ENCODE measurements around the gene ERICH3. TPM values are rescaled to one million over a fixed set of nuclear protein-coding genes. Genes with fewer than 3 reads are reported as not detected.

Gene ERICH3
- polyA plus RNA-seq, 1 donor from 2014 or later = 0.27 TPM

DNA sequence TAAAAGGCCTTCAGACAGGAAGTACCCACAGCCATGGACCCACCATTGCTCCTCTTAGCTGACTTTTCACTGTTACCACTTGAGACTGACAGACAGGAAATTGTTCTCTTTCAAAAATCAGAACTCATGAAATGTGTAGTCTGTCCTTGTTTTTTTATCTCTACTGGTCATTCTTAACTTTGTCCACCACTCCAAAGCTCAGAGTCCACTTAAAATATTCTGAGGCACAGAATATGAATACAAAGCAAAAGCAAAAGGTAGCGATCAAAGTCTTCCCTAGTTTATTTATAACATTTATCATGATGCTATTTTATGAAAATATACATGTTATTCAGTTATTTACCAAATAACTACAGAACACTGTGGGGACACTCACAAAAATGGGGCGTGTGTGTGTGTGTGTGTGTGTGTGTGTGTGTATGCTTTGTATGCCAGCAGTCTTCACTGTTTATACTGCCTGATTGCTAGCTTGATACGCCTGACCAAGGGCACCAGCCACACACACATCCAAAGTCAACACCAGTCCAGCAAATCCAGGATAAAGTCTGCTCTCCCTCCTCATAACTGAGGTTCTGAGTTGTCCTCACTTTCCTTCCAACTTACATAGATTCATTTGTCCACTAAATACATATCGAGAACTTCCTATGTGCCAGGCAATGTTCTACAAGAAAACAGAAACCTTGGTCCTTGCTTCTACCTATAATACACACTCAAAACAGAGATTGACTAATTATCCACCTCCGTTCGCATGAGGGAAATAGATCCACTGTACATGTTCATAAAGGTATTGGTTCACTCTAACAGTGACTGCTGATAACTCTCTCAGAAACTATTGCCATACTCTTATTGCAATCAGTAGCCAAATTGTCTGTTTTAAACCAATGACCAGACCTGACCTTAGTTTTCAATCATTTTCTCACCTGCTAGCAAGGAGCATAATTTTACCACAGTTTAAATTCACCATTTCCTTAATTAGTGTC is 79.4 kb downstream of the ERICH3 start:
- no peaks in the 10 kb centered on the region for H3F3A ChIP-seq (ENCODE audit: insufficient read depth, low read length, poor library complexity, severe bottlenecking)
- TF ChIP-seq EP300 (conservative IDR thresholded peaks at IDR 0.05; ENCODE audit: poor library complexity, severe bottlenecking) = no peak
- no peak for TF ChIP-seq POLR2AphosphoS5 (IDR thresholded peaks at IDR 0.05)
- TF ChIP-seq RAD21 (conservative IDR thresholded peaks at IDR 0.05) = no peak
- TF ChIP-seq, protein P1, sequence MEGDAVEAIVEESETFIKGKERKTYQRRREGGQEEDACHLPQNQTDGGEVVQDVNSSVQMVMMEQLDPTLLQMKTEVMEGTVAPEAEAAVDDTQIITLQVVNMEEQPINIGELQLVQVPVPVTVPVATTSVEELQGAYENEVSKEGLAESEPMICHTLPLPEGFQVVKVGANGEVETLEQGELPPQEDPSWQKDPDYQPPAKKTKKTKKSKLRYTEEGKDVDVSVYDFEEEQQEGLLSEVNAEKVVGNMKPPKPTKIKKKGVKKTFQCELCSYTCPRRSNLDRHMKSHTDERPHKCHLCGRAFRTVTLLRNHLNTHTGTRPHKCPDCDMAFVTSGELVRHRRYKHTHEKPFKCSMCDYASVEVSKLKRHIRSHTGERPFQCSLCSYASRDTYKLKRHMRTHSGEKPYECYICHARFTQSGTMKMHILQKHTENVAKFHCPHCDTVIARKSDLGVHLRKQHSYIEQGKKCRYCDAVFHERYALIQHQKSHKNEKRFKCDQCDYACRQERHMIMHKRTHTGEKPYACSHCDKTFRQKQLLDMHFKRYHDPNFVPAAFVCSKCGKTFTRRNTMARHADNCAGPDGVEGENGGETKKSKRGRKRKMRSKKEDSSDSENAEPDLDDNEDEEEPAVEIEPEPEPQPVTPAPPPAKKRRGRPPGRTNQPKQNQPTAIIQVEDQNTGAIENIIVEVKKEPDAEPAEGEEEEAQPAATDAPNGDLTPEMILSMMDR (IDR thresholded peaks at IDR 0.05; ENCODE audit: poor library complexity, severe bottlenecking) = no peak
- TF ChIP-seq MXI1 (conservative IDR thresholded peaks at IDR 0.05; ENCODE audit: poor library complexity, severe bottlenecking) = no peak
- TF ChIP-seq REST (IDR thresholded peaks at IDR 0.05; ENCODE audit: borderline replicate concordance) = no peak
- no peak for TF ChIP-seq TAF1 (IDR thresholded peaks at IDR 0.05; ENCODE audit: low read depth)
- no peak for TF ChIP-seq SMC3 (conservative IDR thresholded peaks at IDR 0.05; ENCODE audit: poor library complexity)
- TF ChIP-seq EZH2 (IDR thresholded peaks at IDR 0.05; ENCODE audit: borderline replicate concordance, insufficient read depth, low read length, poor library complexity, severe bottlenecking) = no peak
- no peaks in the 10 kb centered on the region for H3K9me3 ChIP-seq (ENCODE audit: low read length)
- H3K27ac ChIP-seq (ENCODE audit: low read length) = no peak overlapping the region
- no peak overlapping the region for H3K4me3 ChIP-seq (ENCODE audit: low read length)
- H2AFZ ChIP-seq (ENCODE audit: low read depth, low read length) = no peak overlapping the region
- no peaks in the 10 kb centered on the region for H3K36me3 ChIP-seq (ENCODE audit: insufficient read depth, low read length)
- no peak overlapping the region for H3K9ac ChIP-seq (ENCODE audit: low read length)
- no peak overlapping the region for H3K4me2 ChIP-seq (ENCODE audit: low read length)
- H3K27me3 ChIP-seq (ENCODE audit: insufficient read depth, low read depth, low read length) = no peaks in the 10 kb centered on the region
- H3K79me2 ChIP-seq (replicated peaks; ENCODE audit: insufficient read depth, low read length) = no peaks in the 10 kb centered on the region
- H3K9me2 ChIP-seq (ENCODE audit: insufficient read depth, low read length) = no peaks in the 10 kb centered on the region
- H4K20me1 ChIP-seq (ENCODE audit: insufficient read depth) = no peaks in the 10 kb centered on the region

DNA sequence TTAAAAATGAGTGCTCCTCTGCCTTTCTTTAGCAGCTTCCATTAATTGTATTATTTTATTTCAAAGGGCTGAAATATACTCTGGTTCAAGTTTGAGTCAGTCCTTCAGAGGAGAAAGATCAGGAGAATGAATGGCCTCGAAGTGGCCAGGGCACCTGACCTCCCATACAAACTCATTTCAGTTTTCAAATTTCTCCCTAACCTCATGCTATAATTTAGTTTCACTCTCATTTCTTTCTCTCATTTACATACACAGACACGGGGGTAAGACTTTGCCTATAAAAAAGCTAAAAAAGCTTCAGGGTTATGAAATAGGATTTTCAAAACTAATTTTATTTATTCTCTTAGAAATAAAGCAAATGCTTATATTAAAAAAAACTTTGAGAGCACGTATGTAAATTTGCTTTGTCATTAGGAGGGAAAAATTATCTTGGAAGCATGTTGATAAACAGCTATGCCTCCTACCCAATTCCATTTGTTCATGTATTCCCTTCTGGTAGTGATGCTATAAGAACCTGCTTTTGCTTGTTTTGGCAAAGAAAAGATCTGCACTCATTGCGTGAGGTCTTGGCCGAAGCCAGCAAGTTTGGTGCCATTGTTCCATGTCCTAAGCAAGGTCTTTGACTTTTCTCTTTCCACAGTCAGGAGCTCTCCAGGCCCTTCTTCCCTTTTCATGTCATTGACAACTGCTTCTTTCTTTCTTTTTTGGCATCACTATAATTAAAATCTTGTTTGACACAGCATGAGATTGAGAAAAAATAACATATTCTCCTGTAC is 80.8 kb downstream of the ERICH3 start:
- no peaks in the 10 kb centered on the region for H4K20me1 ChIP-seq (ENCODE audit: insufficient read depth)
- H3K4me3 ChIP-seq (ENCODE audit: low read length) = no peak overlapping the region
- H3K9me3 ChIP-seq (ENCODE audit: low read length) = no peaks in the 10 kb centered on the region
- no peak overlapping the region for H3K4me2 ChIP-seq (ENCODE audit: low read length)
- TF ChIP-seq, protein P1 (IDR thresholded peaks at IDR 0.05; ENCODE audit: poor library complexity, severe bottlenecking) = no peak
- TF ChIP-seq TAF1 (IDR thresholded peaks at IDR 0.05; ENCODE audit: low read depth) = no peak
- TF ChIP-seq EP300 (conservative IDR thresholded peaks at IDR 0.05; ENCODE audit: poor library complexity, severe bottlenecking) = no peak
- no peak for TF ChIP-seq REST (IDR thresholded peaks at IDR 0.05; ENCODE audit: borderline replicate concordance)
- TF ChIP-seq POLR2AphosphoS5 (IDR thresholded peaks at IDR 0.05) = no peak
- TF ChIP-seq EZH2 (IDR thresholded peaks at IDR 0.05; ENCODE audit: borderline replicate concordance, insufficient read depth, low read length, poor library complexity, severe bottlenecking) = no peak
- no peak for TF ChIP-seq RAD21 (conservative IDR thresholded peaks at IDR 0.05)
- TF ChIP-seq SMC3 (conservative IDR thresholded peaks at IDR 0.05; ENCODE audit: poor library complexity) = no peak
- no peak for TF ChIP-seq MXI1 (conservative IDR thresholded peaks at IDR 0.05; ENCODE audit: poor library complexity, severe bottlenecking)
- no peak overlapping the region for H3K27ac ChIP-seq (ENCODE audit: low read length)
- H2AFZ ChIP-seq (ENCODE audit: low read depth, low read length) = no peak overlapping the region
- H3K36me3 ChIP-seq (ENCODE audit: insufficient read depth, low read length) = no peaks in the 10 kb centered on the region
- no peaks in the 10 kb centered on the region for H3K9me2 ChIP-seq (ENCODE audit: insufficient read depth, low read length)
- no peaks in the 10 kb centered on the region for H3K79me2 ChIP-seq (replicated peaks; ENCODE audit: insufficient read depth, low read length)
- no peaks in the 10 kb centered on the region for H3F3A ChIP-seq (ENCODE audit: insufficient read depth, low read length, poor library complexity, severe bottlenecking)
- no peaks in the 10 kb centered on the region for H3K27me3 ChIP-seq (ENCODE audit: insufficient read depth, low read depth, low read length)
- H3K9ac ChIP-seq (ENCODE audit: low read length) = no peak overlapping the region

All from neural cell (in vitro differentiated cells).